HG02588 (cell line): Measurements from ENCODE around the gene KLHL33.

Source experiments
- ATAC-seq: cut with Tn5 transposase; IDR thresholded peaks from one replicate; pipeline ENCODE4 v1.9.1; 2021; ENCODE audit warnings: mild to moderate bottlenecking, moderate library complexity; ENCODE audit not compliant: unreplicated experiment

KLHL33 gene

DNA sequence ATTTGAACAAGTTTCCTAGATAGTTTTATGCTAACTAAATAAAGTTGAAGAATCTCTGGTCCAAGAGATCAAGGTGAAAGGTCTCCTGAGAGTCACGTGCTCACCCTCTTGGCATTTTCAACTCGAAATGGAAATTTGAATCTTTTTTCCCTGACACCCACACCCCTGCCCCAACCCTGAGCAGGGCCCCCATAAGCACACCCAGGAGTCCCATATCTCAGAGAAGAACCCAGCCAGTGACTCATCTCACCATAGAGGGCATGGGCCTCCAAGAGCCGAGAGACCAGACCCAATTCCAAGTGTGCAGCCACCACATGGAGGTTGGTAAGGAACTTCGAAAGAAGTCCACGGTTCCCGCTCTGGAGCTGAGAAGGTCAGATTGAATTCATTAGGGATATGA is 55.3 kb downstream of the KLHL33 start:
- ATAC-seq: no peak

DNA sequence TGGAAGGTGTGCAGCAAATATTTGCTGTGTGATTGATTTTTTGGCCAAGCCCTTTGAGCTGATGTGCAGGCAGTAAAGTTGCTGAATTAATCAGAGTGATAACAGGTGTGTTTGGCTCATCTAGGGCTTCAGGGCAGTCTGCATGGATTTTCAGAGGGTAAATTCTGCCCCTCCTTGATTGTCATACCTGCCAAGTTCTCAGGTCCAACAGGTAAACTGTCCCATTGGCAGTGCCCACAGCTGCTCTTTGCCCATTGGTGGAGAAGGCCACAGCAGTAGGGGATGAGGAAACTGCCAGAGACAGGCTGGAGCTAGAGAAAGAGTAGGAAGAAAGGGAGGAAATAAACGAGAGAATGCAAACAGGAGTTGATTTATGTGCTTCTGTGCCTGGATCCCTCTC is 56.2 kb downstream of the KLHL33 start:
- no peak for ATAC-seq

DNA sequence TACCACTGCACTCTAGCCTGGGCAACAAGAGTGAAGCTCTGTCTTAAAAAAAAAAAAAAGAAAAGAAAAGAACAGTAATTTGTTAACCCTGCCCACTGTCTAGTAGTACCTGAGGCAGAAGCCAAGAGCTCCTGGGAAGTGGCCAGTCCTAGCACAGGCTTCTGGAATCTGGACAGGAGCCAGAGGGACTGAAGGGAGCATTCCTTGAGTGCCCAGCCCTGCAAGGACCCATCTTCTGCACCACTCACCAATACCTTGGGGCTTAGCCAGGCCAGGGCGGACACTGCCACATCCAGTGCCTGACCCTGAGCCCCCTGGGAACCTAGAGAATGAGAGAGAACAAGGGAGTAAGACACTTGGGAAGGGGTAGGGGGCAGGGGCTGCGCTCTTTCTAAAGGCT is 58.8 kb downstream of the KLHL33 start:
- ATAC-seq: no peak

DNA sequence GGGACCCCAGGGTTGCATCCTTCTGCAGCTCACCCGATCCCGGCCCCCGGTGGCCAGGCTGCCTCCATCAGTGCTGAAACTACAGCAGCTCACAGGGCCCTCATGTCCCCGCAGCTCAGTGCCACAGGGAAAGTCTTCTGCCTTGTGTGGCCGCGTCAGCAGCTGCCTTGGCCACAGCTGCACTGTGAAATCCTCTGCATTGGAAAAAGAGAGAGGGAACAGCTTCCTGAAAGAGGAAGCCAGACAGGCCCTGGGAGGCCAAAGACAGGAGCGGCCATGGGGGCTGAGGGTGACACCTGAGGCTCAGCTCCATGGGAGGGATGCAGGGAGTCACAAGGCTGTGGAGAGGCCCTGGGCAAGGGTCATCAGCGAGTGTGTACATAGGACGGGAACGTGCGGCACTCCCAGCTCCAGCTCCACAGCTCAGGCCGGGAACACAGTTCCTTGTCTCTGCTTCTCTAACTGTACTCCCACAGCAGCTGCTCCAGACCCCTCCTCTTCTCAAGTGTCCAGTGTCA is 59.8 kb downstream of the KLHL33 start:
- no peak for ATAC-seq
